ENCODE results near the gene RNASE1.
"Not testable (repeated sequence)": the region's sequence is repeated elsewhere in the genome, so short reads cannot be mapped to it uniquely, and the experiment has no call there.

RNASE1 gene

GRCh38 chr14:20769421-20769820, 33.2 kb downstream of the RNASE1 start:
- DNase-seq: no peak

GRCh38 chr14:20768593-20768892, 34.1 kb downstream of the RNASE1 start:
- no peak for DNase-seq

- no peak for DNase-seq
These were observed 41.7 kb downstream of the RNASE1 start for GRCh38 chr14:20760950-20761349.

GRCh38 chr14:20759465-20759864, 43.2 kb downstream of the RNASE1 start:
- not testable (repeated sequence) for DNase-seq

GRCh38 chr14:20757965-20758364, 44.7 kb downstream of the RNASE1 start:
- no peak for DNase-seq

GRCh38 chr14:20755037-20755436, 47.6 kb downstream of the RNASE1 start:
- DNase-seq: no peak

- no peak for DNase-seq
These were observed 48.3 kb downstream of the RNASE1 start for GRCh38 chr14:20754308-20754707.

GRCh38 chr14:20751963-20752562, 50.6 kb downstream of the RNASE1 start:
- DNase-seq: peak; percentile 29

Measured in NCI-H1105 treated with DMSO at 0.1 percent for 48 hours (cell line).